HG03469 (cell line): ENCODE results near the gene SRM.
"Not testable (repeated sequence)": the region's sequence is repeated elsewhere in the genome, so short reads cannot be mapped to it uniquely, and the experiment has no call there.

ENCODE experiments used
- ATAC-seq: cut with Tn5 transposase; IDR thresholded peaks from one replicate; pipeline ENCODE4 v1.9.1; 2021; ENCODE audit warnings: mild to moderate bottlenecking, moderate library complexity, moderate number of reproducible peaks; ENCODE audit not compliant: unreplicated experiment

SRM gene

GRCh38 chr1:11023201-11023600 is 36.6 kb downstream of the SRM start:
- ATAC-seq = no peak

- no peak for ATAC-seq
Observed at GRCh38 chr1:11019971-11020370, 39.8 kb downstream of the SRM start.

- ATAC-seq = not testable (repeated sequence)
Observed at GRCh38 chr1:11019358-11019757, 40.5 kb downstream of the SRM start.

- no peak for ATAC-seq
Observed at GRCh38 chr1:11013160-11013531, 46.7 kb downstream of the SRM start.

- ATAC-seq = peak; percentile 61
Observed at GRCh38 chr1:11012260-11013159, 47.3 kb downstream of the SRM start, which contains the start of gene TARDBP. Gene TARDBP, plus strand, starts transcription at chr1:11012654. Its CDS starts 1,074 bp downstream, at chr1:11013728.
